Ovary (tissue), 3 donors: ENCODE data around the gene MBP.

ENCODE experiments used
- CTCF ChIP-seq, 3 donors: fragments of 450-650 bp in 2 of 3; fragments of 200-600 bp in 1 of 3; IDR thresholded peaks; one replicate each; pipeline versions ENCODE4 v1.5.1 to v1.8.0; 2016 to 2022; ENCODE audit warnings: antibody characterized with exemption in 3 of 3, mild to moderate bottlenecking in 1 of 3
- EP300 ChIP-seq: sonication (generic); formaldehyde crosslinking; IDR thresholded peaks from one replicate; pipeline ENCODE4 v1.6.1; 2017; ENCODE audit warnings: antibody characterized with exemption
- donor health status: DM: no; HTN: no; CAD: no.

- TF ChIP-seq CTCF (IDR thresholded peaks at IDR 0.05) (no peak), EP300 (no peak)
Measured at GRCh38 chr18:77044866-77045664, 87.5 kb downstream of the MBP start.
